PFSK-1 (cell line): Measurements from ENCODE around the gene TGFB2.

Experiments used
- POLR2AphosphoS5 ChIP-seq: IDR thresholded peaks from 2 replicates; pipeline ENCODE4 v1.6.1; 2012; ENCODE audit warnings: low read depth, mild to moderate bottlenecking, control low read depth, low read length, moderate library complexity
- REST ChIP-seq, 2 experiments: IDR thresholded peaks; 2 replicates each; pipeline versions ENCODE4 v1.6.1 to v1.8.0; 2011 to 2012; ENCODE audit warnings: low read depth in 2 of 2, low read length in 2 of 2, control low read depth in 1 of 2, inconsistent platforms in 1 of 2, mild to moderate bottlenecking in 1 of 2, moderate library complexity in 1 of 2; ENCODE audit not compliant: insufficient read depth in 1 of 2
- TAF1 ChIP-seq: IDR thresholded peaks from 2 replicates; pipeline ENCODE4 v1.6.1; 2012; ENCODE audit warnings: low read length, control low read depth, borderline replicate concordance; ENCODE audit not compliant: insufficient read depth

GRCh38 chr1:218314316-218314715 lies 30.8 kb upstream of the TGFB2 start:
- TF ChIP-seq REST (IDR thresholded peaks at IDR 0.05; ENCODE audit: insufficient read depth in 1 of 2, low read depth in 2 of 2, low read length in 2 of 2) (no peak), TAF1 (no peak), POLR2AphosphoS5 (no peak)
